ENCODE measurements around the gene USHBP1. TPM values are rescaled to one million over a fixed set of nuclear protein-coding genes. Genes with fewer than 3 reads are reported as not detected.

The USHBP1 gene
- total RNA-seq, 6 donors from 2014 or later, result 9.1 to 21.4 (median 10.7) TPM

DNA sequence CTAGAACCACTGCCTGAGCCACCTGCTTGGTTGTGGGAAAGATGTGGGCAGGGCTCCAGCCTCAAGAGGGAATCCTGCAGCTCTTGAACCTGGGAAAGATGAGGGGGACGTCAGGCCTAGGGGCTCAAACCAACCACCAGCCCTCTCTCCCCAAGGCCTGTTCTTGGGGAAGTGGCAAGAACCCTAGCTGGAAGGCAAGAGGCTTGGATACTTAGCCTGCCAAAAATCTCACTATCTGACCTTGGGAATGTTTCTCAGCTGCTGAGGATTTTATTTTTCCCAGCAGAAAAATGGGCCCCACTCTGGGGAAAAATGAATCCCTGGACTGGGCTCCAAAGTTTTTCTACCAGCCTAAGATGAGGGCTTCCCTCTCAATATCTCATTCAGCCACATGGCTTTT, 4.6 kb downstream of the USHBP1 start:
- H3K27me3 ChIP-seq, result no peaks in the 10 kb centered on the region
- no peaks in the 10 kb centered on the region for H3K9me3 ChIP-seq
- H3K4me3 ChIP-seq, result no peak overlapping the region
- H3K36me3 ChIP-seq, result peaks cover 0 to 21% (median 9%) of the 10 kb centered on the region in 4 donors
- H3K27ac ChIP-seq, result no peak overlapping the region
- DNase-seq (no peak), ATAC-seq (ENCODE audit: low FRiP score in 2 of 2) (no peak)
- TF ChIP-seq, protein P1, sequence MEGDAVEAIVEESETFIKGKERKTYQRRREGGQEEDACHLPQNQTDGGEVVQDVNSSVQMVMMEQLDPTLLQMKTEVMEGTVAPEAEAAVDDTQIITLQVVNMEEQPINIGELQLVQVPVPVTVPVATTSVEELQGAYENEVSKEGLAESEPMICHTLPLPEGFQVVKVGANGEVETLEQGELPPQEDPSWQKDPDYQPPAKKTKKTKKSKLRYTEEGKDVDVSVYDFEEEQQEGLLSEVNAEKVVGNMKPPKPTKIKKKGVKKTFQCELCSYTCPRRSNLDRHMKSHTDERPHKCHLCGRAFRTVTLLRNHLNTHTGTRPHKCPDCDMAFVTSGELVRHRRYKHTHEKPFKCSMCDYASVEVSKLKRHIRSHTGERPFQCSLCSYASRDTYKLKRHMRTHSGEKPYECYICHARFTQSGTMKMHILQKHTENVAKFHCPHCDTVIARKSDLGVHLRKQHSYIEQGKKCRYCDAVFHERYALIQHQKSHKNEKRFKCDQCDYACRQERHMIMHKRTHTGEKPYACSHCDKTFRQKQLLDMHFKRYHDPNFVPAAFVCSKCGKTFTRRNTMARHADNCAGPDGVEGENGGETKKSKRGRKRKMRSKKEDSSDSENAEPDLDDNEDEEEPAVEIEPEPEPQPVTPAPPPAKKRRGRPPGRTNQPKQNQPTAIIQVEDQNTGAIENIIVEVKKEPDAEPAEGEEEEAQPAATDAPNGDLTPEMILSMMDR (IDR thresholded peaks at IDR 0.05), result no peak
- TF ChIP-seq EP300 (IDR thresholded peaks at IDR 0.05), result no peak
- no peak for TF ChIP-seq POLR2A (IDR thresholded peaks at IDR 0.05)
- TF ChIP-seq POLR2AphosphoS5 (IDR thresholded peaks at IDR 0.05), result no peak
- WGBS, 2 donors, result 50 to 76% methylated on average over 1 of the region's 1 CpG
- H3K4me1 ChIP-seq, result peaks cover 0 to 12% (median 6%) of the 10 kb centered on the region in 4 donors

DNA sequence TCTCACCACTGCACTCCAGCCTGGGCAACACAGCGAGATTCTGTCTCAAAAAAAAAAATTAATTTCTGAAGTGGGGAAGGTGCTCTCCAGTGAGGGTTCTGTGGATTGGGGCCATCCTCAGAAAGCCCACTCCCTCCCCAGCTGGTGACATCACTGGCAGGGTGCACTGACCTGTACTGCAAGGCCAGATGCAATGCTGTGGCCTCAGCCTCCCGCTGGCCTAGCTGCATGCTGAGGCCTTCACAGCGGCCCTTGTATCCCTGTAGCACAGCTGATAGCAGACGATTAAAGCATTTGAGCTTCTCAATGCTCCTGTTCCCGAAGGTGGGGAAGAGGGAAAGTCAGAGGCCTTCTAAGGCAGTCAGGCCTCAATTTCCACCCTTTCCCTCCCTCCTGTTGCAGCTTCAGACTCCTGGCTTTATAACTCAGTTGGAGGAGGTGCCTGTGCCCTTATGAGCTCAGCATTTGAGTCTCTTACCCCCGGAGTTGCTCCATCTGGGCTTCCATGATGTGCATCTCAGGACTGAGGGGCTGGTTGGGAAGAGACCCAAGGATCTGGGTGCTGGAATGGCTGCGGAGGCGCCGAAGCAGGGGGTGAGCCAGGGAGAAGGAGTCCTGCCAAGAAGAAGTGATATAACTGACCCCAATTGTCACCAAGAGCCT, 5.3 kb downstream of the USHBP1 start:
- Histone ChIP-seq H3K36me3 (peaks cover 0 to 26% (median 11%) of the 10 kb centered on the region in 4 donors), H3K9me3 (no peaks in the 10 kb centered on the region), H3K4me3 (no peak overlapping the region), H3K27me3 (no peaks in the 10 kb centered on the region), H3K4me1 (peaks cover 0 to 12% (median 6%) of the 10 kb centered on the region in 4 donors), H3K27ac (no peak overlapping the region)
- no peak for DNase-seq
- WGBS, 2 donors, result 88 to 94% methylated on average over 9 of the region's 9 CpGs
- ATAC-seq (ENCODE audit: low FRiP score in 2 of 2), result no peak
- TF ChIP-seq POLR2AphosphoS5 (IDR thresholded peaks at IDR 0.05) (no peak), EP300 (IDR thresholded peaks at IDR 0.05) (no peak), POLR2A (IDR thresholded peaks at IDR 0.05) (no peak)
- TF ChIP-seq, protein P1 (IDR thresholded peaks at IDR 0.05), result no peak

DNA sequence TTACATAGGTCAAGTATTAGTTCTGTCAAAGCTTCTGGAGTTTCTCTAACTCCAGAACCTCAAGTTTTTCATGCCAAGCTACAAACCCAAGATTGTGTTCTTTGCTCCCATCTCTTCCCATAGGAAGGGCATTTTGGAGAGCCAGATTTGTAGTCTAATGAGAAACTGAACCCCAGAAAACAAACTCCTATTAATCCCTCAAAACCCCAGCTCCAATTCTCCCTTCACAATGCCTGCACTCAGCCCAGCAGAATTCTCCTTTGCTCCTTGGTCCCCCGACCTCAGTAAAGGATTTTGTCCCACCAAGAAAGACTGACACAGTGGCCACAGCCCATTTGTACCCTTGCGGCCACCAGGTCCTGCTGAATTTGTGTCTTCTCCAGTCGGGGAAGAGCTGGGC, 8.4 kb downstream of the USHBP1 start:
- H3K4me1 ChIP-seq, result peaks cover 0 to 11% (median 4%) of the 10 kb centered on the region in 4 donors
- no peaks in the 10 kb centered on the region for H3K9me3 ChIP-seq
- no peak overlapping the region for H3K4me3 ChIP-seq
- ATAC-seq (ENCODE audit: low FRiP score in 2 of 2) (no peak), DNase-seq (no peak)
- no peaks in the 10 kb centered on the region for H3K27me3 ChIP-seq
- no peak for TF ChIP-seq POLR2A (IDR thresholded peaks at IDR 0.05)
- no peak for TF ChIP-seq POLR2AphosphoS5 (IDR thresholded peaks at IDR 0.05)
- no peak for TF ChIP-seq EP300 (IDR thresholded peaks at IDR 0.05)
- TF ChIP-seq, protein P1 (IDR thresholded peaks at IDR 0.05), result no peak
- no peak overlapping the region for H3K27ac ChIP-seq
- 77 to 81% methylated on average over 3 of the region's 3 CpGs for whole genome bisulfite sequencing, 2 donors
- peaks cover 0 to 45% (median 15%) of the 10 kb centered on the region in 4 donors for H3K36me3 ChIP-seq

DNA sequence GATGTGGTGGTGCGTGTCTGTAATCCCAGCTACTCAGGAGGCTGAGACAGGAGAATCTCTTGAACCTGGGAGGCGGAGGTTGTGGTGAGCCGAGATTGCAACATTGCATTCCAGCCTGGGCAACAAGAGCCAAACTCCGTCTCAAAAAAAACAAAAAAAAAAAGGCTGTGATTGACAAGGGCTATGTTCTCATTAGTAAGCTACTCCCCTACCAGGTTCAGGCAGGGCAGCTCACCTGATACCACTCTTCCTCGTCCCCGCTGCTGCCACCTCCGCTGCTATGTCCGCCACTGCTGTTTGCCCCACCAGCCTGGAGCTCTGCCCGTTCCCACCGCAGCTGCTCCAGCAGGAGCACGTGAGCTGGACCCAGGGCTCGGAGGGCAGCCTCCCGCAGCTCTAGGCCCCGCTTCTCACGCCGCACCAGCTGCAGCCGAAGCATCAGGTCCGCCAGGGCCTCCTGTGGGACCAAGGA, 9.4 kb downstream of the USHBP1 start:
- DNase-seq, result peak; percentile 76 to 77
- 62 to 76% methylated on average over 16 to 18 of the region's 18 CpGs for WGBS, 2 donors
- peak overlapping the region in 3 of 4 donors; percentile 8 to 85 (median 63) for H3K27ac ChIP-seq

DNA sequence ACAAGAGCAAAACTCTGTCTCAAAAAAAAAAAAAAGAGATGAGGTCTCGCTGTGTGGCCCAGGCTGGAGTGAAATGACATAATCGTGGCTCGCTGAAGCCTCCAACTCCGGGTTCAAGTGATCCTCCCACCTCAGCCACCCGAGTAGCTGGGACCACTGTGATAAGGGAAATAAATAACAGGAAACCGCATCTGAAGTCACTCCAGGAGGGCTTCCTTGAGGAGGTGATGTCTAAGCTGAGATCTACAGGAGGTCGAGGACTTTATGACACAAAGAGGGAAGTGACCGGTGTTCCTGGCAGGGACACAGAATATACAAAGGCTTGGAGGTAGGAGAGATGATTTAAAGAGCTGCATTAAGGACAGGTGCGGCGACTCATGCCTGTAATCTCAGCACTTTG, 9.9 kb downstream of the USHBP1 start:
- peaks cover 0 to 49% (median 15%) of the 10 kb centered on the region in 4 donors for H3K36me3 ChIP-seq
- TF ChIP-seq POLR2AphosphoS5 (IDR thresholded peaks at IDR 0.05) (no peak), POLR2A (IDR thresholded peaks at IDR 0.05) (no peak), EP300 (IDR thresholded peaks at IDR 0.05) (no peak)
- TF ChIP-seq, protein P1 (IDR thresholded peaks at IDR 0.05), result no peak
- peaks cover 0 to 5% (median 0%) of the 10 kb centered on the region in 4 donors for H3K4me1 ChIP-seq
- no peak overlapping the region for H3K4me3 ChIP-seq
- peak overlapping the region in 1 of 4 donors; percentile 8 for H3K27ac ChIP-seq
- no peaks in the 10 kb centered on the region for H3K27me3 ChIP-seq
- no peaks in the 10 kb centered on the region for H3K9me3 ChIP-seq
- WGBS, 2 donors, result 72 to 77% methylated on average over 10 of the region's 10 CpGs
- ATAC-seq (ENCODE audit: low FRiP score in 2 of 2), result no peak
- no peak for DNase-seq

More for the DNA sequence above, 9.4 kb downstream of the USHBP1 start:
- Histone ChIP-seq H3K36me3 (peaks cover 0 to 48% (median 15%) of the 10 kb centered on the region in 4 donors), H3K27me3 (no peaks in the 10 kb centered on the region), H3K9me3 (no peaks in the 10 kb centered on the region), H3K4me3 (no peak overlapping the region), H3K4me1 (peaks cover 0 to 5% (median 0%) of the 10 kb centered on the region in 4 donors)
- peak in 1 of 4 donors; percentile 20 for TF ChIP-seq POLR2A (IDR thresholded peaks at IDR 0.05)
- no peak for TF ChIP-seq POLR2AphosphoS5 (IDR thresholded peaks at IDR 0.05)
- peak; percentile 14 to 88 for ATAC-seq (ENCODE audit: low FRiP score in 2 of 2)

Data from upper lobe of left lung (tissue), 6 donors.